Dermis microvascular lymphatic vessel endothelial cell (primary cell): ENCODE results near the gene DTX3L. TPM values are rescaled to one million over a fixed set of nuclear protein-coding genes. Genes with fewer than 3 reads are reported as not detected.
"Not testable (repeated sequence)": the region's sequence is repeated elsewhere in the genome, so short reads cannot be mapped to it uniquely, and the experiment has no call there.

Experiments
- DNase-seq, 2 donors: peaks; one replicate each; pipeline versions ENCODE4 v3.0.0 to v3.0.0-alpha.2; 2010; ENCODE audit warnings: low read depth in 2 of 2
- total RNA-seq: library from RNA; depleted of rRNA; stranded (reverse); fragments of >200 nt; gene quantifications from 2 replicates; pipeline ENCODE4 v1.2.1, GENCODE V29; 2014

The DTX3L gene
- total RNA-seq, 1 donor from 2014 or later, result 18.1 TPM

- DNase-seq, result no peak
These were observed 1.0 kb upstream of the DTX3L start for GRCh38 chr3:122562923-122563716.

- DNase-seq, result peak in 1 of 2 donors; percentile 8
These were observed 467 bp upstream of the DTX3L start for GRCh38 chr3:122563717-122564025.

GRCh38 chr3:122568131-122568530 lies 4.0 kb downstream of the DTX3L start:
- DNase-seq, result not testable (repeated sequence)

- no peak for DNase-seq
These were observed 4.6 kb downstream of the DTX3L start for GRCh38 chr3:122568755-122569154.

- DNase-seq, result peak; percentile 20 to 87
These were observed 8.8 kb downstream of the DTX3L start for GRCh38 chr3:122572940-122573412.

GRCh38 chr3:122576174-122576940 lies 12.2 kb downstream of the DTX3L start:
- no peak for DNase-seq

- DNase-seq, result peak in 1 of 2 donors; percentile 27
These were observed 13.4 kb downstream of the DTX3L start, which contains the start of gene PARP15 for GRCh38 chr3:122577409-122578031. PARP15 (plus strand) TSS chr3:122577650; CDS start chr3:122577668, 18 bp downstream.

- no peak for DNase-seq
These were observed 14.1 kb downstream of the DTX3L start for GRCh38 chr3:122578069-122578740.

GRCh38 chr3:122580470-122580869 lies 16.3 kb downstream of the DTX3L start:
- peak in 1 of 2 donors; percentile 47 for DNase-seq

- DNase-seq, result no peak
These were observed 17.5 kb downstream of the DTX3L start for GRCh38 chr3:122581622-122582021.

- DNase-seq, result no peak
These were observed 18.3 kb downstream of the DTX3L start for GRCh38 chr3:122582390-122582789.

- no peak for DNase-seq
These were observed 22.0 kb downstream of the DTX3L start for GRCh38 chr3:122586098-122586497.

- no peak for DNase-seq
These were observed 22.8 kb downstream of the DTX3L start for GRCh38 chr3:122586773-122587485.

- DNase-seq, result no peak
These were observed 23.4 kb downstream of the DTX3L start for GRCh38 chr3:122587572-122587971.

GRCh38 chr3:122589297-122589696 lies 25.2 kb downstream of the DTX3L start:
- no peak for DNase-seq

- DNase-seq, result no peak
These were observed 26.5 kb downstream of the DTX3L start for GRCh38 chr3:122590610-122591009.

- no peak for DNase-seq
These were observed 29.9 kb downstream of the DTX3L start for GRCh38 chr3:122594025-122594424.

- no peak for DNase-seq
These were observed 34.0 kb downstream of the DTX3L start for GRCh38 chr3:122598151-122598550.

GRCh38 chr3:122598556-122598955 lies 34.4 kb downstream of the DTX3L start:
- no peak for DNase-seq

GRCh38 chr3:122602011-122602710 lies 38.0 kb downstream of the DTX3L start:
- no peak for DNase-seq
